Suprapubic skin (tissue), 3 donors: ENCODE data around the gene L1TD1.

Source experiments
- POLR2A ChIP-seq, 2 donors: fragments of 450-650 bp; IDR thresholded peaks; one replicate each; pipeline ENCODE4 v1.6.1; 2017; ENCODE audit warnings: antibody characterized with exemption in 2 of 2, mild to moderate bottlenecking in 2 of 2, moderate library complexity in 2 of 2
- TF ChIP-seq, protein P1 (sequence below), 2 donors: fragments of 200-600 bp in 1 of 2; fragments of 450-650 bp in 1 of 2; sonication (generic) in 1 of 2; IDR thresholded peaks; one replicate each; pipeline ENCODE4 v1.5.1; 2016 to 2019; ENCODE audit warnings: antibody characterized with exemption in 2 of 2, mild to moderate bottlenecking in 1 of 2, moderate library complexity in 1 of 2

DNA sequence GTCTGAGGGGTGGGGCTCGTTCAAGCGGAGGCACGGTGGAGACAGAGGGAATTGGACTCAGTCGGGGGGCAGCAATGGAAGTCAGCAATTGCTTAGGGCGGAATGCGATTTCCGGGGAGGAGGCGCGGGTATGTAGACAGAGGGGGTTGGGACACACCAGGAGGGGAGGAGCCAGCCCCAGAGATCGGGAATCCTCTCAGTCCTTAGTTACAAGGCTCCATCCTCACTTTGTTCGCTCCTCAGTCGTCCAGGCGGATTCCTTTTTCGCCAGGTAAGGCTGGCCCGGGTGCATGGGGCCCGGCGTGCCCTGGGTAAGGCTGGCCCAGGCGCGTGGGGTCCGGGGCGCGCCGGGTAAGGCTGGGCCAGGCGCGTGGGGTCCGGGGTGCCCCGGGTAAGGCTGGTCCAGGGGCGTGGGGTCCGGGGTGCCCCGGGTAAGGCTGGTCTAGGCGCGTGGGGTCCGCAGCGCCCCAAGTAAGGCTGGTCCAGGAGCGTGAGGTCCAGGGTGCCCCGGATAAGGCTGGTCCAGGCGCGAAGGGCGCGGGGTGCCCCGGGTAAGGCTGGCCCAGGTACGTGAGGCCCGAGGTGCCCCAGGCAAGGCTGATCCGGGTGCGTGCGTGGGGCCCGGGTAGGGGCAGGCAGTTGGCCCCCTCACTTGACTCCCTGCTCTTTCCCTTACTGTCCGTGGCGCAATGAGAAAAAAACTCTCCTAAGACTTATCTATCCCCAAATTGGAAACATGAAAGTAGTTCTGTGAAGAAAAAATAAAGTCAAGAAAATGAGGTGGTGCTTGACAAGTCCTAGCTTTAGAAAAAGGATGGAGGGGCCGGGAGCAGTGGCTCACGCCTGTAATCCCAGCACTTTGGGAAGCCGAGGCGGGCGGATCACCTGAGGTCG, at the start of gene L1TD1:
- TF ChIP-seq, protein P1, sequence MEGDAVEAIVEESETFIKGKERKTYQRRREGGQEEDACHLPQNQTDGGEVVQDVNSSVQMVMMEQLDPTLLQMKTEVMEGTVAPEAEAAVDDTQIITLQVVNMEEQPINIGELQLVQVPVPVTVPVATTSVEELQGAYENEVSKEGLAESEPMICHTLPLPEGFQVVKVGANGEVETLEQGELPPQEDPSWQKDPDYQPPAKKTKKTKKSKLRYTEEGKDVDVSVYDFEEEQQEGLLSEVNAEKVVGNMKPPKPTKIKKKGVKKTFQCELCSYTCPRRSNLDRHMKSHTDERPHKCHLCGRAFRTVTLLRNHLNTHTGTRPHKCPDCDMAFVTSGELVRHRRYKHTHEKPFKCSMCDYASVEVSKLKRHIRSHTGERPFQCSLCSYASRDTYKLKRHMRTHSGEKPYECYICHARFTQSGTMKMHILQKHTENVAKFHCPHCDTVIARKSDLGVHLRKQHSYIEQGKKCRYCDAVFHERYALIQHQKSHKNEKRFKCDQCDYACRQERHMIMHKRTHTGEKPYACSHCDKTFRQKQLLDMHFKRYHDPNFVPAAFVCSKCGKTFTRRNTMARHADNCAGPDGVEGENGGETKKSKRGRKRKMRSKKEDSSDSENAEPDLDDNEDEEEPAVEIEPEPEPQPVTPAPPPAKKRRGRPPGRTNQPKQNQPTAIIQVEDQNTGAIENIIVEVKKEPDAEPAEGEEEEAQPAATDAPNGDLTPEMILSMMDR (IDR thresholded peaks at IDR 0.05): no peak
- no peak for TF ChIP-seq POLR2A (IDR thresholded peaks at IDR 0.05)
